ENCODE measurements around the gene C11orf71. TPM values are rescaled to one million over a fixed set of nuclear protein-coding genes. Genes with fewer than 3 reads are reported as not detected.
A peak's percentile ranks its signal among the peaks of the same experiment; 100 is the strongest.

Gene C11orf71
- total and polyA plus RNA-seq, 5 donors: 6.7 to 13.6 (median 8.7) TPM

DNA sequence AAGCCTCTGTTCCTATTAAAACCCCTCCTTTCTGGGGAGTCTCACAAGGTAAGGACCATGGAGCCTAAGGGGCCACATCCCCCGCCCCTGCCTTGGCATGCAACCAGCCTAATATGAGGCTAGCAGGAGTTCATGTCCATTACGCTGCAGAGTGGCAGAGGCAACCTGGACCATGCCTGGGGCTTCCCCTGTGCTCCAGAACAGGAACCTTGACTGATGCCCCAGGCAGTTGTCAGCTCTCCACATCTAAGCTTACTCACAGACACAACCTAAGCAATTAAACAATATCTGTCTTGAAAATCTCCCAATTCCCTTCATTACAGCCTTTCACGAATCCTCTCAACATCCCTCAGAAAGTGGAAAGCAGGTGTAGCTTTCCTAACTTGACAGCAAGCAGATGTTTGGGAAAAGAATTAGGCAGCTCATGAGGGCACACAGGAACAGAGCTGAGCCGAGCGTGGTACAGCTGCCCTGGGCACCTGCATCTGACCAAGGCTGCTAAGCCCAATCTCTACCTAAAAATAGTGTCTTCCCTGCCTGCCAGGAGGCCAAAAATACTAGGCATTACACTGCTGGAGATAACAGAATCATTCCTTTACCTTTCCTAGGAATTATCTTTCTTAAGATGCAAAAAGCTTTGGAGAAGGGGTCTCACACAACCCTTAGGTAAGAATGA lies 20.8 kb downstream of the C11orf71 start:
- ATAC-seq: peak in 1 of 2 donors; percentile 33
- 82% methylated on average over 5 of the region's 5 CpGs for WGBS

DNA sequence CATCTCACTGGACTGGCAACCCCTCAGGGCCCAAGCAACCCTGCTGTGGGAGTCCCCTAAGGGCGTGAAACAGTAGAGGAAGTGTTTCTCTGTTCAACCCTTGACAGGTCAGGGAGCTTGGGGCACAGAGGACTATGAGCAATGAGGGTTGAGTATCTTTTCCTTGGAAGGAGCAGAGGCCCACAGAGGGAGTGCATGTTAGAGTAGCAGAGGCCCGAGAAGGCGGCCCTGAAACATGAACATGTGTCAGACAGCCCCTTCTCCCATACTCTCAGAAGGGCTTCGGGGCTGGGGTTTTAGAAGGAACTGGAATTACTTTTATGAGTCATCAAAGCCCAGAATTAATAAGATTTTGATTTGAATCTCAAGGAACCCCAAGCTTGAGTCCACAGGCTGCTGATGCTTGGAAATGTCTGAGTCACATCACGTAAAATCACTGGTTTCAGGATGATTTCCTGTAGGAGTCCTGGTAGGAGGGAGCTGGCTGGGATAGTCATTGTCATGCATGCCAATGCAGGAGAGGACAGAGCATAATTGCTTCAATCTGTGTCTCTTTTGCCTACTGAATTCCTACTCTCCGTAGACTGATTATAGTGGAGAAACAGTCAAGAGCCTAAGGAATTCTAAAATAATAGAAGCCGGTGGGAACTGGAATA lies 22.6 kb downstream of the C11orf71 start:
- 88% methylated on average over 7 of the region's 7 CpGs for WGBS
- intact Hi-C loops (cut with DNase I): no loop called here
- Histone ChIP-seq H3K4me1 (ENCODE audit: control insufficient read depth, insufficient read depth, low read length) (no peaks in the 10 kb centered on the region), H3K27me3 (ENCODE audit: control insufficient read depth, insufficient read depth) (no peaks in the 10 kb centered on the region), H3K4me3 (ENCODE audit: low read length) (no peak overlapping the region), H3K9me3 (ENCODE audit: control insufficient read depth, low read length) (no peaks in the 10 kb centered on the region), H3K27ac (ENCODE audit: low read length) (no peak overlapping the region)
- DNase-seq (no peak), ATAC-seq (no peak)

More for the DNA sequence above, 20.8 kb downstream of the C11orf71 start:
- DNase-seq: no peak
- Histone ChIP-seq H3K9me3 (ENCODE audit: control insufficient read depth, low read length) (no peaks in the 10 kb centered on the region), H3K27ac (ENCODE audit: low read length) (no peak overlapping the region), H3K27me3 (ENCODE audit: control insufficient read depth, insufficient read depth) (no peaks in the 10 kb centered on the region), H3K4me1 (ENCODE audit: control insufficient read depth, insufficient read depth, low read length) (no peaks in the 10 kb centered on the region), H3K4me3 (ENCODE audit: low read length) (no peak overlapping the region)
- intact Hi-C loops (cut with DNase I): no loop called here

DNA sequence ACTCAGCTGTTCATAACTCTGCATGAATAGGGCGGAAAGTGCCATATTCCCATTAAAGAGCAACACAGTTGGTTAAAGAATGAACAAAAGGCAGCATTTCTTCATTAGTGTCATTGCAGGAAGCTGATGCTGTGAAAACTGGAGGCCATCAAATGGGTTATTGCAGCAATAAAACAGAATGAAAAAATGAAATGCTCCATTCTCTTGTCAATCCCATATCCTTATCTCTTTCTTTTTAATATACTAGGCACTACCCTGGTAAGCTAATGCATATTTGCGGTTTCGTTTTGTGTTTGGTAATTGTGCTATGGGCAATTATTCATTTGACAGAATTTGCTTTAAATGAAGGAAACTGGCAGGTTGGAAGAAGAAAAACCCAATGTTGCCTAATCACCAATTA lies 25.3 kb downstream of the C11orf71 start:
- Histone ChIP-seq H3K27ac (ENCODE audit: low read length) (no peak overlapping the region), H3K4me1 (ENCODE audit: control insufficient read depth, insufficient read depth, low read length) (no peaks in the 10 kb centered on the region), H3K9me3 (ENCODE audit: control insufficient read depth, low read length) (no peaks in the 10 kb centered on the region), H3K4me3 (ENCODE audit: low read length) (no peak overlapping the region), H3K27me3 (ENCODE audit: control insufficient read depth, insufficient read depth) (no peaks in the 10 kb centered on the region)
- ATAC-seq (no peak), DNase-seq (no peak)
- WGBS: 90% methylated on average over 3 of the region's 3 CpGs
- intact Hi-C loops (cut with DNase I): no loop called here

DNA sequence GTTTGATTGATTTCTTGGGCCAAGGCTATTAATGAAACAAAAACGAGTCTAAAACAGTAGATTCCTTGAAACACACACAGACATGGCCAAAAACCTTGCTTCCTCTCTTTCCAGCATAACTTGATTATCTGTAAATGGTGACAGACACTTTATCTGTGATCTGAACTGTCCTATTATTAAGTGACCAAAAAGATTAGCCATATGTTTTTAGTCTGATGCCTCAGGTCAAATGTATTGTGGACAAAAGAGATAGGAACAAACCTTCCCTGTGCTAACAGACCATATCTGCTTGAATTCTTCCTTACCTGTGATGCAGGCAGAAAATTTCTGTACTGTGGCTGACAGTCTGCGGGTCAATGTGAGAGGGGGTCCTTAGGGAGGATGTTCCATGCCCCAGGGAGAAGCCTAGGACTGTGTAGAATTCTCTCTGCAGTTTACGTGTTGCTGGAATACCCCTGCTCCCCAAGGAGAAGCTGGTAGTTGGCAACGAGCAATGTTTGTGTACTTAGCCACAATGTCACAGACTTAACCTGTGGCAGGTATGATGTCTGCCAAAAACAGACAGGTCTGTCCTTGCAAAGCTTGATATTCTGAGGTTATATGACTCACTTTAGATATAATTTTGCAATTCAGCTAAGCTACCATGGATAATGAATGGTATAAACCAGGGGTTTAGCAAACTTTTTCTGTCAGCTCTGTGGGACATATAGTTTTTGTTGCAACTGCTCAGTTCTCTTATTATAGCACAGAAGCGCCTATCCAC lies 31.2 kb downstream of the C11orf71 start:
- no peaks in the 10 kb centered on the region for H3K27me3 ChIP-seq (ENCODE audit: control insufficient read depth, insufficient read depth)
- H3K4me1 ChIP-seq (ENCODE audit: control insufficient read depth, insufficient read depth, low read length): no peaks in the 10 kb centered on the region
- intact Hi-C loops (cut with DNase I): no loop called here
- ATAC-seq (no peak), DNase-seq (no peak)
- H3K9me3 ChIP-seq (ENCODE audit: control insufficient read depth, low read length): no peaks in the 10 kb centered on the region
- H3K27ac ChIP-seq (ENCODE audit: low read length): no peak overlapping the region
- no peak overlapping the region for H3K4me3 ChIP-seq (ENCODE audit: low read length)
- 82% methylated on average over 5 of the region's 5 CpGs for WGBS

DNA sequence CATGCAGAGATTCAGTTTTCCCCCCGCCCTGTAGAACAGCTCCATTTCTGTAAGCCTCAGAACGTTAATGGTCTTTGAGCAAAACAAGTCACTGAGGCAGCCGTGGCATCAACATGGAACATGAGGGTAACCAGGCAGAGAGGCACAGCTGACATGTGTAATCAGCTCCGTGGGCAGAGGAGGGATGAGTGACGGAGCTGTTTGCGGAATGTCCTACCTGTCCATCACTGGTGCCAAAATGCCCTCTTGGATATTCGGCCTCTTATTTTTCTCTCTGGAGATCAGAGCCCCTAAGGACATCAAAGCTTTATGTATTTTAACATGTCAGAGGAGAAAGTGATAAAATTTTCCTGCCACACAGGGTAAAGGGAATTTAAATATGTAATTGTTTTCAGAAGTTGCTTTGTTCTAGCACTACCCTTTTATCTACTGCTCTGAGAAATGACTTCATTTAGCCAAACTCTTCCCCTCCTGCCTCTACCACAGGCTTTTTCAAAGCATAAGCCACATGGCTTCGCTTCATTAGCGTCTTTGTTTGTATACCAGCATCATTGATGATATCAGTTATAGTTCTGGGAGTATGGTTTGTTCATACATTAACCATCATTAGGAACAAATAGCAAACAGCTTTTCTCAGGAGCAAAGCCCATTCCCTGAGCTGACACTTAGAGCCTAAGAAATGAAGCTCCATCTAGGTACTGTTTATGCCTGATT lies 32.9 kb downstream of the C11orf71 start:
- H3K9me3 ChIP-seq (ENCODE audit: control insufficient read depth, low read length): no peaks in the 10 kb centered on the region
- 62% methylated on average over 9 of the region's 9 CpGs for WGBS
- H3K27me3 ChIP-seq (ENCODE audit: control insufficient read depth, insufficient read depth): no peaks in the 10 kb centered on the region
- no peak overlapping the region for H3K27ac ChIP-seq (ENCODE audit: low read length)
- DNase-seq (no peak), ATAC-seq (no peak)
- intact Hi-C loops (cut with DNase I): no loop called here
- H3K4me3 ChIP-seq (ENCODE audit: low read length): no peak overlapping the region
- H3K4me1 ChIP-seq (ENCODE audit: control insufficient read depth, insufficient read depth, low read length): no peaks in the 10 kb centered on the region

DNA sequence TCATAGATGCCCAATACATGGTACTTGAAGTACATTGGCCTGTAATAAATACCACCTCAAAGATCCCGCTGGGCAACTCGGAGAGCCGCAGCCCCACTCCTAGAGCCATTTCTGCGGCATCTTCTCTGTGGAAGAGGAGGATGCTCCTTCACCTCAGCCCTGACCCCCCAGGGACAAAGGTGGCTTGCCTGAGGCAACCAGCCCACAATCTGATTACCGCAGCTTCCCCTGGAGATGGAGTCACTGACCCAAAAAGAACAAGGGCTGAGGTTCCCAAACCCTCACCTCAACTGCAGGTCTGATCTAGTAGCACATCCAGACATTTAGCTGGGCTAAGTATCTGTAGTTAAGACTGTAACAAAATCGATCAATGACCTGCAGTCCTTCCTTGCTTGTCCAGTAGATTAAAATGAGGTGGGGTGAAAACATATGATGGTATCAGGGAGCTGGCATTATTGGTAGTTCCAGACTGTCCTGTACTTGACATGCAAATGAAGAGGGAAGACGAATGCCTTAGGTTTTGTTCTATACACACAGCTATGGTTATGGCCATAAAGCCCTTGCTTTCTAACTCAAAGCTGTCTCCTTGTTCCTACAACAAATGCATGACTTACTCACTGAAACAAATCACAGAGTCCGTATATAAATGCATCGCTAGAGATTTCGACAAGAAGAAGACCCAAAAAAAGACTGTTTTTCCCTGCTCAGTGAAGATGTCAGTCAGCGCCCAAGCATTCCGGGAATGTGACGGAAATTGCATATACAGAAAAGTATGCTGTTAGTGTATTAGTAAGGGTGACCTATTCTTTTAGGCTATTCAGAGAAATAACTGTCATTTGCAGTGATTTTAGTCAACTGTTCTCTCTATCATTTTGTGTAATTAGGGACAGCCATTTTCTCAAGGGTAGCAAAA lies 33.7 kb downstream of the C11orf71 start:
- 73% methylated on average over 13 of the region's 13 CpGs for WGBS
- H3K27ac ChIP-seq (ENCODE audit: low read length): no peak overlapping the region
- H3K9me3 ChIP-seq (ENCODE audit: control insufficient read depth, low read length): no peaks in the 10 kb centered on the region
- H3K4me1 ChIP-seq (ENCODE audit: control insufficient read depth, insufficient read depth, low read length): no peaks in the 10 kb centered on the region
- no peak overlapping the region for H3K4me3 ChIP-seq (ENCODE audit: low read length)
- intact Hi-C loops (cut with DNase I): no loop called here
- no peaks in the 10 kb centered on the region for H3K27me3 ChIP-seq (ENCODE audit: control insufficient read depth, insufficient read depth)
- DNase-seq (no peak), ATAC-seq (no peak)

DNA sequence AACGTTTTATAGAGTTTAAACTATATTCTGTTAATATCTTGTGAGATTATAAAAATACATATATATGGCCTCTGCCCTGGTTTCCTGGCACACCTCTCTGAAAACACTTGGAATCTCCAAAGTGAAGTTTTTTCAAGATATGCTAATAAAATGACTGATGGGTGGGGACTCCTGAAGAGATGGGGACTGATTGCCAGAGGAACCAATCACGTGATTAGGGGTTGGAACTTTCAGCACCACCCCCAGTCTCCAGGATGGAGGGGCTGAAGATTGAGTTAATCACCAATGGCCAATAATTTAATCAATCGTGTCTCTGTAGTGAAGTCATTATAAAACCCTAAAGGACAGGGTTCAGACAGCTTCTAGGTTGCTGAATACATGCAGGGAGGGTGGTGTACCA lies 37.4 kb downstream of the C11orf71 start:
- ATAC-seq (no peak), DNase-seq (no peak)
- Histone ChIP-seq H3K27ac (ENCODE audit: low read length) (no peak overlapping the region), H3K4me1 (ENCODE audit: control insufficient read depth, insufficient read depth, low read length) (no peaks in the 10 kb centered on the region), H3K9me3 (ENCODE audit: control insufficient read depth, low read length) (no peaks in the 10 kb centered on the region), H3K4me3 (ENCODE audit: low read length) (no peak overlapping the region), H3K27me3 (ENCODE audit: control insufficient read depth, insufficient read depth) (no peaks in the 10 kb centered on the region)
- 62% methylated on average over 3 of the region's 3 CpGs for WGBS
- intact Hi-C loops (cut with DNase I): no loop called here

DNA sequence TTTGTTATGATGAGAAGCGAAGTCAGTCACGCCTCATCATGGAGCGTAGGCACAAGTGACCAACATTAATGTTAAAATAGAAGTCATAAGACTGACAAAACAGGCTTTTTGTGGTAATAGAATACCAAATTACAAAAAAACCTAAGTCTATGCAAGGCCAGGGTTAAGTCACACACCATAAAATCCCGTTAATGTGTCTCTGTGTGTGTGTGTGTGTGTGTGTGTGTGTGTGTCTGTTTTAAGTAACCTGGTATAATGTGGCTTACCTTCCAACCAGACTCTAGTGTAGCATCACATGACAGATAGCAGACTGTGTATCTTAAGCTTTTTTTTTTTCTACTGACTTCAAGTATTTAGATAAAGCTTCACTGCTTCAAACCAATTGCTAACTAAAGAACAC lies 38.0 kb downstream of the C11orf71 start:
- H3K27ac ChIP-seq (ENCODE audit: low read length): no peak overlapping the region
- DNase-seq: no peak
- WGBS: 86% methylated on average over 4 of the region's 4 CpGs
- H3K27me3 ChIP-seq (ENCODE audit: control insufficient read depth, insufficient read depth): no peaks in the 10 kb centered on the region
- H3K4me3 ChIP-seq (ENCODE audit: low read length): no peak overlapping the region
- ATAC-seq: no peak
- no peaks in the 10 kb centered on the region for H3K9me3 ChIP-seq (ENCODE audit: control insufficient read depth, low read length)
- no peaks in the 10 kb centered on the region for H3K4me1 ChIP-seq (ENCODE audit: control insufficient read depth, insufficient read depth, low read length)
- intact Hi-C loops (cut with DNase I): no loop called here

DNA sequence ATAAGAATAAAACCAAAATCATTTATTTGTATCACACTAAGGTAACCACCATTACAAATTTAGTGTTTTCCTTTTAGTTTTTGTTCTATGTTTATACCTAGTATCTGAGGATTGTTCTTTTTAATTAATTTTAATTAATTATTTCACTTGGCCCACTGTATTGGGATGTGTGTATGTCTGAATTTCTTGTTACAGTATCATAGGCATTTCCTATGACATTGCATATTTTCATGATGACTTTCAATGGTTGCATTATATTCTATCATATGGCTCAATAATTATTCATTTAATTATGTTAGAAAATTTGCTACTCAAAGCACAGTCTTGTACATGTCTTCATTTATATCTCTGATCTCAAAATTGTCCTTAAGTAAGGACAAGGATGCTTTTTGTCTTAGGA lies 41.0 kb downstream of the C11orf71 start:
- H3K27me3 ChIP-seq (ENCODE audit: control insufficient read depth, insufficient read depth): no peaks in the 10 kb centered on the region
- DNase-seq (no peak), ATAC-seq (no peak)
- no peaks in the 10 kb centered on the region for H3K9me3 ChIP-seq (ENCODE audit: control insufficient read depth, low read length)
- no peaks in the 10 kb centered on the region for H3K4me1 ChIP-seq (ENCODE audit: control insufficient read depth, insufficient read depth, low read length)
- no peak overlapping the region for H3K4me3 ChIP-seq (ENCODE audit: low read length)
- intact Hi-C loops (cut with DNase I): loop anchor here in 1 of 4 donors (5.0 kb wide), 1 partner anchor 108 kb away; no protein-coding TSS in a partner anchor
- no peak overlapping the region for H3K27ac ChIP-seq (ENCODE audit: low read length)

DNA sequence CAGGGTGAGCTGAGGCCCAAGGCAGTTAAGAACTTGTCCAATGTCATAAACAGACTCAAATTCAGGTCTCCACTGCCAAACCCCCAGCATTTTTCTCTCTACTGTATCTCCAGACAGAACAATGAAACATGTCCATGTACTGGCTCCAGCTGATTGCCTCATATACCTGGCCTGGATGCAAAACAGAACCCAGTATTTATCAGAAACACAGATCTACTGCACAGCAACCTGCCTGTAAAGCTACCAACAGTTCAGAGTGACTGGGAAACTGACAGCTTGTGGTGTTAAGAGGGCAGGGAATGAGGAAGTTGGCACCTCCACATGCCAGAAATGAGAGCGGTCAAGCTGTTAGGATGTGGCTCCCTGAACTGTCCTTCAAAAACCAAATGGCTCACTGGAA lies 41.6 kb downstream of the C11orf71 start:
- Histone ChIP-seq H3K27ac (ENCODE audit: low read length) (no peak overlapping the region), H3K27me3 (ENCODE audit: control insufficient read depth, insufficient read depth) (no peaks in the 10 kb centered on the region), H3K9me3 (ENCODE audit: control insufficient read depth, low read length) (no peaks in the 10 kb centered on the region), H3K4me1 (ENCODE audit: control insufficient read depth, insufficient read depth, low read length) (no peaks in the 10 kb centered on the region), H3K4me3 (ENCODE audit: low read length) (no peak overlapping the region)
- intact Hi-C loops (cut with DNase I): loop anchor here in 1 of 4 donors (5.0 kb wide), 1 partner anchor 109 kb away; no protein-coding TSS in a partner anchor
- DNase-seq: no peak
- ATAC-seq: peak in 1 of 2 donors; percentile 55
- 62% methylated on average over 1 of the region's 1 CpG for WGBS
